ENCODE data around the gene CFAP68. TPM values are rescaled to one million over a fixed set of nuclear protein-coding genes. Genes with fewer than 3 reads are reported as not detected.
"Not testable (repeated sequence)": the region's sequence is repeated elsewhere in the genome, so short reads cannot be mapped to it uniquely, and the experiment has no call there.

Gene CFAP68
- total RNA-seq, 1 experiment from 2014 or later, result 23.4 TPM

DNA sequence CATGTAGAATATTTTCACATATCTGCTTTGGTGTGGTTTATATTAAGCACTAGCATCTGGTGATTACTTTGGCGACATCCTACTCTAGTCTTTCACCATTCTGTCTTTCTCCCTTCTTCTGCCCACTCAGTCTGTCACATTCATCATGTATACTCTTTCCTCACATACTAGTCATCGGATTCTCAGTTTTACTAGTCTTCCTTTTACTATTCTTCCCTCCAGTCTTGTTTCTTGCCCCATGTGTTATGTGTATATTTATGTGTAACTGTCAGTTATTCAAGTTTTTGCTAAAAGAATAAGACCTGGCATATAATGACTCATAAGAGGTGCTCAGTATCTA is 53.2 kb downstream of the CFAP68 start:
- Histone ChIP-seq H3K79me2 (ENCODE audit: insufficient read depth, low read length) (no peaks in the 10 kb centered on the region), H2BK12ac (ENCODE audit: insufficient read length, low read depth, low read length) (no peak overlapping the region), H3T11ph (ENCODE audit: low read length) (no peak overlapping the region), H3K18ac (ENCODE audit: insufficient read length, low read depth, low read length) (no peak overlapping the region), H3K79me1 (ENCODE audit: insufficient read depth, low read depth, low read length, poor library complexity, severe bottlenecking) (no peaks in the 10 kb centered on the region), H4K20me1 (ENCODE audit: control insufficient read depth, insufficient read depth, insufficient read length) (no peaks in the 10 kb centered on the region), H3K4ac (ENCODE audit: low read depth, low read length) (no peak overlapping the region), H3K14ac (ENCODE audit: insufficient read depth, low read length) (no peak overlapping the region), H2BK120ac (ENCODE audit: low read depth, low read length, poor library complexity, severe bottlenecking) (no peak overlapping the region), H3K9me3 (ENCODE audit: control insufficient read depth, low read depth, low read length) (no peaks in the 10 kb centered on the region), H2BK20ac (ENCODE audit: low read depth, low read length, poor library complexity, severe bottlenecking) (no peak overlapping the region), H4K5ac (ENCODE audit: insufficient read length, low read depth, low read length) (no peak overlapping the region), H2BK15ac (ENCODE audit: low read depth, low read length) (no peak overlapping the region), H3K4me1 (ENCODE audit: insufficient read depth, low read length) (no peaks in the 10 kb centered on the region), H3K9ac (ENCODE audit: extremely low read depth, insufficient read length, low read length) (no peak overlapping the region), H4K8ac (replicated peaks; ENCODE audit: insufficient read length, low read depth, low read length) (no peak overlapping the region), H3K23me2 (ENCODE audit: insufficient read length, low read depth, low read length, poor library complexity, severe bottlenecking) (peaks cover 2% of the 10 kb centered on the region), H3K23ac (ENCODE audit: insufficient read length, low read depth, low read length) (no peak overlapping the region), H2AK5ac (ENCODE audit: insufficient read length, low read length) (no peak overlapping the region), H4K91ac (ENCODE audit: insufficient read length, low read depth, low read length) (no peak overlapping the region), H3K56ac (ENCODE audit: insufficient read length, low read depth, low read length) (no peak overlapping the region), H3K4me2 (ENCODE audit: insufficient read depth, insufficient read length, low read length) (no peak overlapping the region), H2AFZ (ENCODE audit: low read length) (no peak overlapping the region), H2BK5ac (ENCODE audit: insufficient read length, low read length) (no peak overlapping the region), H3K27me3 (ENCODE audit: insufficient read depth, low read length) (no peaks in the 10 kb centered on the region), H3K27ac (ENCODE audit: insufficient read length, low read depth, low read length) (no peak overlapping the region)
- WGBS (ENCODE audit: extremely low coverage, insufficient read length, low lambda C conversion rate), result no CpG with 5 or more reads among the region's 2 CpGs
- no peak for DNase-seq
- Mint-ChIP-seq H3K27me3 (ENCODE audit: low read depth) (peaks cover 1% of the 10 kb centered on the region; the same call in 1 of the 2 replicates), H3K36me3 (ENCODE audit: insufficient read depth in 1 of 3, low read depth in 3 of 3) (no peaks in the 10 kb centered on the region), H3K27ac (no peak overlapping the region), H3K9me3 (no peaks in the 10 kb centered on the region), H3K4me3 (no peak overlapping the region), H3K4me1 (peaks cover 15 to 23% of the 10 kb centered on the region in 2 experiments)
- TF ChIP-seq, protein P1, sequence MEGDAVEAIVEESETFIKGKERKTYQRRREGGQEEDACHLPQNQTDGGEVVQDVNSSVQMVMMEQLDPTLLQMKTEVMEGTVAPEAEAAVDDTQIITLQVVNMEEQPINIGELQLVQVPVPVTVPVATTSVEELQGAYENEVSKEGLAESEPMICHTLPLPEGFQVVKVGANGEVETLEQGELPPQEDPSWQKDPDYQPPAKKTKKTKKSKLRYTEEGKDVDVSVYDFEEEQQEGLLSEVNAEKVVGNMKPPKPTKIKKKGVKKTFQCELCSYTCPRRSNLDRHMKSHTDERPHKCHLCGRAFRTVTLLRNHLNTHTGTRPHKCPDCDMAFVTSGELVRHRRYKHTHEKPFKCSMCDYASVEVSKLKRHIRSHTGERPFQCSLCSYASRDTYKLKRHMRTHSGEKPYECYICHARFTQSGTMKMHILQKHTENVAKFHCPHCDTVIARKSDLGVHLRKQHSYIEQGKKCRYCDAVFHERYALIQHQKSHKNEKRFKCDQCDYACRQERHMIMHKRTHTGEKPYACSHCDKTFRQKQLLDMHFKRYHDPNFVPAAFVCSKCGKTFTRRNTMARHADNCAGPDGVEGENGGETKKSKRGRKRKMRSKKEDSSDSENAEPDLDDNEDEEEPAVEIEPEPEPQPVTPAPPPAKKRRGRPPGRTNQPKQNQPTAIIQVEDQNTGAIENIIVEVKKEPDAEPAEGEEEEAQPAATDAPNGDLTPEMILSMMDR (conservative IDR thresholded peaks at IDR 0.05), result no peak

DNA sequence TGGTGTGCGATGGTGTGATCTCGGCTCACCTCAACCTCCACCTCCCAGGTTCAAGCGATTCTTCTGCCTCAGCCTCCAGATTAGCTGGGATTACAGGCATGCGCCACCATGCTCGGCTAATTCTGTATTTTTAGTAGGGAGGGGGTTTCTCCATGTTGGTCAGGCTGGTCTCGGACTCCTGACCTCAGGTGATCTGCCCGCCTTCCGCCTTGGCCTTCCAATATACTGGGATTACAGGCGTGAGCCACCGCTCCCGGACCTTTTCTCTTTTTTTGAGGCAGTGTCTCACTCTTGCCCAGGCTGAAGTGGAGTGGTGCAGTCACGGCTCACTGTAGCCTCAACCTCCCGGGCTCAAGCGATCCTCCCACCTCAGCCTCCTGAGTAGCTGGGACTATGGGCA is 53.8 kb downstream of the CFAP68 start:
- H3K9me3 Mint-ChIP-seq; H3K79me1 ChIP-seq (ENCODE audit: insufficient read depth, low read depth, low read length, poor library complexity, severe bottlenecking); H2BK120ac ChIP-seq (ENCODE audit: low read depth, low read length, poor library complexity, severe bottlenecking): not testable (repeated sequence)

More for the DNA sequence above, 53.8 kb downstream of the CFAP68 start:
- H3K14ac ChIP-seq (ENCODE audit: insufficient read depth, low read length); H4K8ac ChIP-seq (replicated peaks; ENCODE audit: insufficient read length, low read depth, low read length); DNase-seq; H3K27ac Mint-ChIP-seq; H2BK5ac ChIP-seq (ENCODE audit: insufficient read length, low read length); H3K36me3 Mint-ChIP-seq (ENCODE audit: insufficient read depth in 1 of 3, low read depth in 3 of 3); H3K56ac ChIP-seq (ENCODE audit: insufficient read length, low read depth, low read length); H3K9ac ChIP-seq (ENCODE audit: extremely low read depth, insufficient read length, low read length); H2BK12ac ChIP-seq (ENCODE audit: insufficient read length, low read depth, low read length); H2AK5ac ChIP-seq (ENCODE audit: insufficient read length, low read length); H3K4ac ChIP-seq (ENCODE audit: low read depth, low read length); H3K23ac ChIP-seq (ENCODE audit: insufficient read length, low read depth, low read length); H3K18ac ChIP-seq (ENCODE audit: insufficient read length, low read depth, low read length); H3K27me3 ChIP-seq (ENCODE audit: insufficient read depth, low read length); H3K4me1 ChIP-seq (ENCODE audit: insufficient read depth, low read length); H4K91ac ChIP-seq (ENCODE audit: insufficient read length, low read depth, low read length); H3K9me3 ChIP-seq (ENCODE audit: control insufficient read depth, low read depth, low read length); H2BK15ac ChIP-seq (ENCODE audit: low read depth, low read length); H4K5ac ChIP-seq (ENCODE audit: insufficient read length, low read depth, low read length); H2AFZ ChIP-seq (ENCODE audit: low read length); H3K27ac ChIP-seq (ENCODE audit: insufficient read length, low read depth, low read length); H3T11ph ChIP-seq (ENCODE audit: low read length); H3K23me2 ChIP-seq (ENCODE audit: insufficient read length, low read depth, low read length, poor library complexity, severe bottlenecking); H3K27me3 Mint-ChIP-seq (ENCODE audit: low read depth); H3K4me2 ChIP-seq (ENCODE audit: insufficient read depth, insufficient read length, low read length); H3K4me3 Mint-ChIP-seq; H4K20me1 ChIP-seq (ENCODE audit: control insufficient read depth, insufficient read depth, insufficient read length); H2BK20ac ChIP-seq (ENCODE audit: low read depth, low read length, poor library complexity, severe bottlenecking); H3K79me2 ChIP-seq (ENCODE audit: insufficient read depth, low read length): not testable (repeated sequence)
- no CpG with 5 or more reads among the region's 14 CpGs for WGBS (ENCODE audit: extremely low coverage, insufficient read length, low lambda C conversion rate)
- H3K4me1 Mint-ChIP-seq, result peaks cover 21 to 29% of the 10 kb centered on the region in 2 experiments

Data from H9 (cell line).